K562 (cell line): Measurements from ENCODE around the gene ORC3. TPM values are rescaled to one million over a fixed set of nuclear protein-coding genes. Genes with fewer than 3 reads are reported as not detected.

ENCODE experiments used
- E2F4 ChIP-seq: sonication (generic); formaldehyde crosslinking; IDR thresholded peaks from 2 replicates; pipeline ENCODE4 v1.8.0; 2022; ENCODE audit warnings: mild to moderate bottlenecking, low read depth, missing genetic modification reagents
- EP400 ChIP-seq: fragments of 450-650 bp; IDR thresholded peaks from 2 replicates; pipeline ENCODE4 v1.6.1; 2017; ENCODE audit warnings: antibody characterized with exemption, mild to moderate bottlenecking, moderate library complexity
- HCFC1 ChIP-seq: IDR thresholded peaks from 2 replicates; pipeline ENCODE4 v1.6.1; 2012; ENCODE audit warnings: low read depth, low read length, improper control_type of control experiment
- LCOR ChIP-seq: sonication (generic); formaldehyde crosslinking; IDR thresholded peaks from 2 replicates; pipeline ENCODE4 v1.8.0; 2022; ENCODE audit warnings: mild to moderate bottlenecking, missing genetic modification reagents
- MYNN ChIP-seq, 2 experiments: sonication (generic); formaldehyde crosslinking in 1 of 2; IDR thresholded peaks; 2 replicates each; pipeline versions ENCODE4 v1.5.0 to v1.6.1; 2016 to 2020; ENCODE audit warnings: antibody characterized with exemption in 1 of 2, missing genetic modification reagents in 1 of 2
- SMARCA5 ChIP-seq: fragments of 450-650 bp; IDR thresholded peaks from 2 replicates; pipeline ENCODE4 v1.6.1; 2016
- SOX6 ChIP-seq: fragments of 450-650 bp; IDR thresholded peaks from 2 replicates; pipeline ENCODE4 v1.6.1; 2014; ENCODE audit warnings: mild to moderate bottlenecking
- ZNF165 ChIP-seq: fragments of 250-450 bp; sonication (Bioruptor Pico); IDR thresholded peaks from 2 replicates; pipeline ENCODE4 v1.4.0; 2020; ENCODE audit warnings: borderline replicate concordance
- ZNF354B ChIP-seq: fragments of 250-450 bp; sonication (Bioruptor Pico); IDR thresholded peaks from 2 replicates; pipeline ENCODE4 v1.4.0; 2020
- polyA plus RNA-seq, 8 experiments: library from polyadenylated mRNA; depleted of rRNA in 4 of 8; stranded (reverse) in 5 of 8; unstranded in 3 of 8; fragments of >200 nt; fragmentation: Nextera tagmentation in 2 of 8; fragmentation: Illumina TruSeq in 1 of 8; extraction: Ambion mirVana in 2 of 8; extraction: Trizol in 1 of 8; gene quantifications; 2 replicates each; pipeline versions ENCODE4 v1.2.1 to v1.2.3, GENCODE V29; 2011 to 2014; ENCODE audit warnings: inconsistent platforms in 1 of 8, missing spikeins in 1 of 8
- total RNA-seq, 7 experiments: library from RNA; depleted of rRNA in 6 of 7; stranded (reverse); fragments of >200 nt in 6 of 7; fragmentation: Illumina TruSeq in 2 of 7; extraction: Trizol in 2 of 7; gene quantifications; 2 replicates each; pipeline versions ENCODE4 v1.2.1 to v1.2.3, GENCODE V29; 2011 to 2021; ENCODE audit warnings: low replicate concordance in 1 of 7
- TF ChIP-seq, protein P1 (sequence below): fragments of 450-650 bp; IDR thresholded peaks from 2 replicates; pipeline ENCODE4 v1.6.1; 2016; ENCODE audit warnings: low read depth
- TF ChIP-seq, protein P2 (sequence below): sonication (generic); formaldehyde crosslinking; IDR thresholded peaks from 2 replicates; pipeline ENCODE4 v1.8.0; 2022; ENCODE audit warnings: mild to moderate bottlenecking, missing genetic modification reagents
- TF ChIP-seq, protein P3 (sequence below): fragments of 450-650 bp; IDR thresholded peaks from 2 replicates; pipeline ENCODE4 v1.6.1; 2016; ENCODE audit warnings: mild to moderate bottlenecking
- TF ChIP-seq, protein P4 (sequence below): fragments of 450-650 bp; IDR thresholded peaks from 2 replicates; pipeline ENCODE4 v1.6.1; 2017; ENCODE audit warnings: antibody characterized with exemption

ORC3 gene
- total and polyA plus RNA-seq, 9 of the 15 experiments (the other 6 are each of a cell fraction or from before 2014, with no cell fraction given): 28.8 to 159 (median 74.8) TPM

- TF ChIP-seq EP400 (peak; percentile 96), ZNF354B (CRISPR knock-in tag) (no peak), HCFC1 (peak; percentile 98), SOX6 (no peak), SMARCA5 (no peak), E2F4 (CRISPR knock-in tag) (0 out of 2 replicates have a peak, but pooled peaks have one; percentile 46), ZNF165 (CRISPR knock-in tag) (no peak), MYNN (IDR thresholded peaks at IDR 0.05) (no peak), MYNN (CRISPR knock-in tag; IDR thresholded peaks at IDR 0.05) (no peak), LCOR (CRISPR knock-in tag) (no peak)
- TF ChIP-seq, protein P1, sequence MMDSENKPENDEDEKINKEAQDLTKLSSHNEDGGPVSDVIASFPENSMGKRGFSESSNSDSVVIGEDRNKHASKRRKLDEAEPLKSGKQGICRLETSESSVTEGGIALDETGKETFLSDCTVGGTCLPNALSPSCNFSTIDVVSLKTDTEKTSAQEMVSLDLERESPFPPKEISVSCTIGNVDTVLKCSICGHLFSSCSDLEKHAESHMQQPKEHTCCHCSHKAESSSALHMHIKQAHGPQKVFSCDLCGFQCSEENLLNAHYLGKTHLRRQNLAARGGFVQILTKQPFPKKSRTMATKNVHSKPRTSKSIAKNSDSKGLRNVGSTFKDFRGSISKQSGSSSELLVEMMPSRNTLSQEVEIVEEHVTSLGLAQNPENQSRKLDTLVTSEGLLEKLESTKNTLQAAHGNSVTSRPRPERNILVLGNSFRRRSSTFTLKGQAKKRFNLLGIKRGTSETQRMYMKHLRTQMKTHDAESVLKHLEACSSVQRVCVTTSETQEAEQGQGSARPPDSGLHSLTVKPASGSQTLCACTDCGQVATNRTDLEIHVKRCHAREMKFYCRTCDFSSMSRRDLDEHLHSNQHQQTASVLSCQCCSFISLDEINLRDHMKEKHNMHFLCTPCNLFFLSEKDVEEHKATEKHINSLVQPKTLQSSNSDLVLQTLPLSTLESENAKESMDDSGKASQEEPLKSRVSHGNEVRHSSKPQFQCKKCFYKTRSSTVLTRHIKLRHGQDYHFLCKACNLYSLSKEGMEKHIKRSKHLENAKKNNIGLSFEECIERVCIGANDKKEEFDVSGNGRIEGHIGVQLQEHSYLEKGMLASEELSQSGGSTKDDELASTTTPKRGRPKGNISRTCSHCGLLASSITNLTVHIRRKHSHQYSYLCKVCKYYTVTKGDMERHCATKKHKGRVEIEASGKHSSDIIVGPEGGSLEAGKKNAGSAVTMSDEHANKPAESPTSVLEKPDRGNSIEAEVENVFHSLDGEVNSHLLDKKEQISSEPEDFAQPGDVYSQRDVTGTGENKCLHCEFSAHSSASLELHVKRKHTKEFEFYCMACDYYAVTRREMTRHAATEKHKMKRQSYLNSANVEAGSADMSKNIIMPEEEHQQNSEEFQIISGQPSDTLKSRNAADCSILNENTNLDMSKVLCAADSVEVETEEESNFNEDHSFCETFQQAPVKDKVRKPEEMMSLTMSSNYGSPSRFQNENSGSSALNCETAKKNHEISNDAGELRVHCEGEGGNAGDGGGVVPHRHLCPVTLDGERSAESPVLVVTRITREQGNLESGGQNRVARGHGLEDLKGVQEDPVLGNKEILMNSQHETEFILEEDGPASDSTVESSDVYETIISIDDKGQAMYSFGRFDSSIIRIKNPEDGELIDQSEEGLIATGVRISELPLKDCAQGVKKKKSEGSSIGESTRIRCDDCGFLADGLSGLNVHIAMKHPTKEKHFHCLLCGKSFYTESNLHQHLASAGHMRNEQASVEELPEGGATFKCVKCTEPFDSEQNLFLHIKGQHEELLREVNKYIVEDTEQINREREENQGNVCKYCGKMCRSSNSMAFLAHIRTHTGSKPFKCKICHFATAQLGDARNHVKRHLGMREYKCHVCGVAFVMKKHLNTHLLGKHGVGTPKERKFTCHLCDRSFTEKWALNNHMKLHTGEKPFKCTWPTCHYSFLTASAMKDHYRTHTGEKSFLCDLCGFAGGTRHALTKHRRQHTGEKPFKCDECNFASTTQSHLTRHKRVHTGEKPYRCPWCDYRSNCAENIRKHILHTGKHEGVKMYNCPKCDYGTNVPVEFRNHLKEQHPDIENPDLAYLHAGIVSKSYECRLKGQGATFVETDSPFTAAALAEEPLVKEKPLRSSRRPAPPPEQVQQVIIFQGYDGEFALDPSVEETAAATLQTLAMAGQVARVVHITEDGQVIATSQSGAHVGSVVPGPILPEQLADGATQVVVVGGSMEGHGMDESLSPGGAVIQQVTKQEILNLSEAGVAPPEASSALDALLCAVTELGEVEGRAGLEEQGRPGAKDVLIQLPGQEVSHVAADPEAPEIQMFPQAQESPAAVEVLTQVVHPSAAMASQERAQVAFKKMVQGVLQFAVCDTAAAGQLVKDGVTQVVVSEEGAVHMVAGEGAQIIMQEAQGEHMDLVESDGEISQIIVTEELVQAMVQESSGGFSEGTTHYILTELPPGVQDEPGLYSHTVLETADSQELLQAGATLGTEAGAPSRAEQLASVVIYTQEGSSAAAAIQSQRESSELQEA: no peak
- TF ChIP-seq, protein P2, sequence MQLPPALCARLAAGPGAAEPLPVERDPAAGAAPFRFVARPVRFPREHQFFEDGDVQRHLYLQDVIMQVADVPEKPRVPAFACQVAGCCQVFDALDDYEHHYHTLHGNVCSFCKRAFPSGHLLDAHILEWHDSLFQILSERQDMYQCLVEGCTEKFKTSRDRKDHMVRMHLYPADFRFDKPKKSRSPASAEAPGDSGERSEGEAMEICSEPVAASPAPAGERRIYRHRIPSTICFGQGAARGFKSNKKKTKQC: peak; percentile 82
- TF ChIP-seq, protein P3, sequence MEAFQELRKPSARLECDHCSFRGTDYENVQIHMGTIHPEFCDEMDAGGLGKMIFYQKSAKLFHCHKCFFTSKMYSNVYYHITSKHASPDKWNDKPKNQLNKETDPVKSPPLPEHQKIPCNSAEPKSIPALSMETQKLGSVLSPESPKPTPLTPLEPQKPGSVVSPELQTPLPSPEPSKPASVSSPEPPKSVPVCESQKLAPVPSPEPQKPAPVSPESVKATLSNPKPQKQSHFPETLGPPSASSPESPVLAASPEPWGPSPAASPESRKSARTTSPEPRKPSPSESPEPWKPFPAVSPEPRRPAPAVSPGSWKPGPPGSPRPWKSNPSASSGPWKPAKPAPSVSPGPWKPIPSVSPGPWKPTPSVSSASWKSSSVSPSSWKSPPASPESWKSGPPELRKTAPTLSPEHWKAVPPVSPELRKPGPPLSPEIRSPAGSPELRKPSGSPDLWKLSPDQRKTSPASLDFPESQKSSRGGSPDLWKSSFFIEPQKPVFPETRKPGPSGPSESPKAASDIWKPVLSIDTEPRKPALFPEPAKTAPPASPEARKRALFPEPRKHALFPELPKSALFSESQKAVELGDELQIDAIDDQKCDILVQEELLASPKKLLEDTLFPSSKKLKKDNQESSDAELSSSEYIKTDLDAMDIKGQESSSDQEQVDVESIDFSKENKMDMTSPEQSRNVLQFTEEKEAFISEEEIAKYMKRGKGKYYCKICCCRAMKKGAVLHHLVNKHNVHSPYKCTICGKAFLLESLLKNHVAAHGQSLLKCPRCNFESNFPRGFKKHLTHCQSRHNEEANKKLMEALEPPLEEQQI: no peak
- TF ChIP-seq, protein P4, sequence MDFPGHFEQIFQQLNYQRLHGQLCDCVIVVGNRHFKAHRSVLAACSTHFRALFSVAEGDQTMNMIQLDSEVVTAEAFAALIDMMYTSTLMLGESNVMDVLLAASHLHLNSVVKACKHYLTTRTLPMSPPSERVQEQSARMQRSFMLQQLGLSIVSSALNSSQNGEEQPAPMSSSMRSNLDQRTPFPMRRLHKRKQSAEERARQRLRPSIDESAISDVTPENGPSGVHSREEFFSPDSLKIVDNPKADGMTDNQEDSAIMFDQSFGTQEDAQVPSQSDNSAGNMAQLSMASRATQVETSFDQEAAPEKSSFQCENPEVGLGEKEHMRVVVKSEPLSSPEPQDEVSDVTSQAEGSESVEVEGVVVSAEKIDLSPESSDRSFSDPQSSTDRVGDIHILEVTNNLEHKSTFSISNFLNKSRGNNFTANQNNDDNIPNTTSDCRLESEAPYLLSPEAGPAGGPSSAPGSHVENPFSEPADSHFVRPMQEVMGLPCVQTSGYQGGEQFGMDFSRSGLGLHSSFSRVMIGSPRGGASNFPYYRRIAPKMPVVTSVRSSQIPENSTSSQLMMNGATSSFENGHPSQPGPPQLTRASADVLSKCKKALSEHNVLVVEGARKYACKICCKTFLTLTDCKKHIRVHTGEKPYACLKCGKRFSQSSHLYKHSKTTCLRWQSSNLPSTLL: no peak
Observed at GRCh38 chr6:87701676-87702588, 112.0 kb downstream of the ORC3 start, which contains the start of gene AKIRIN2 (continued).
